Skeletal muscle satellite cell (primary cell): ENCODE measurements around the gene BOLA1.
"Not testable (repeated sequence)": the region's sequence is repeated elsewhere in the genome, so short reads cannot be mapped to it uniquely, and the experiment has no call there.

Experiments used
- H3K27me3 ChIP-seq: 2 replicates; pipeline ENCODE4 v1.7.0; 2013; ENCODE audit warnings: low read length; ENCODE audit not compliant: control insufficient read depth, insufficient read depth
- H3K36me3 ChIP-seq: 2 replicates; pipeline ENCODE4 v1.7.0; 2013; ENCODE audit warnings: mild to moderate bottlenecking, control low read depth, low read length; ENCODE audit not compliant: insufficient read depth
- H3K4me1 ChIP-seq: 2 replicates; pipeline ENCODE4 v1.7.0; 2013; ENCODE audit warnings: low read length; ENCODE audit not compliant: control insufficient read depth, insufficient read depth
- H3K4me2 ChIP-seq: 2 replicates; pipeline ENCODE4 v1.7.0; 2013; ENCODE audit warnings: mild to moderate bottlenecking, low read length
- H3K4me3 ChIP-seq: 2 replicates; pipeline ENCODE4 v1.7.0; 2013; ENCODE audit warnings: low read length
- H3K9ac ChIP-seq: 2 replicates; pipeline ENCODE4 v1.7.0; 2013; ENCODE audit warnings: mild to moderate bottlenecking, low read depth, low read length, moderate library complexity
- H3K9me3 ChIP-seq: replicated peaks from 2 replicates; pipeline ENCODE4 v1.7.0; 2013; ENCODE audit warnings: mild to moderate bottlenecking, control low read depth, low read length

Gene BOLA1

GRCh38 chr1:149936170-149936991, 37.0 kb downstream of the BOLA1 start, which contains the start of gene MTMR11:
Gene MTMR11 (minus strand): TSS chr1:149936879. CDS start chr1:149936647, 232 bp downstream.
- peaks cover 4% of the 10 kb centered on the region for H3K36me3 ChIP-seq
- no peaks in the 10 kb centered on the region for H3K9me3 ChIP-seq
- peak within 1 kb of the TSS; percentile 84 for H3K4me3 ChIP-seq
- peaks cover 44% of the 10 kb centered on the region for H3K4me1 ChIP-seq
- no peaks in the 10 kb centered on the region for H3K27me3 ChIP-seq
- peak within 1 kb of the TSS; percentile 97 for H3K4me2 ChIP-seq
- peak within 1 kb of the TSS; percentile 78 for H3K9ac ChIP-seq

DNA sequence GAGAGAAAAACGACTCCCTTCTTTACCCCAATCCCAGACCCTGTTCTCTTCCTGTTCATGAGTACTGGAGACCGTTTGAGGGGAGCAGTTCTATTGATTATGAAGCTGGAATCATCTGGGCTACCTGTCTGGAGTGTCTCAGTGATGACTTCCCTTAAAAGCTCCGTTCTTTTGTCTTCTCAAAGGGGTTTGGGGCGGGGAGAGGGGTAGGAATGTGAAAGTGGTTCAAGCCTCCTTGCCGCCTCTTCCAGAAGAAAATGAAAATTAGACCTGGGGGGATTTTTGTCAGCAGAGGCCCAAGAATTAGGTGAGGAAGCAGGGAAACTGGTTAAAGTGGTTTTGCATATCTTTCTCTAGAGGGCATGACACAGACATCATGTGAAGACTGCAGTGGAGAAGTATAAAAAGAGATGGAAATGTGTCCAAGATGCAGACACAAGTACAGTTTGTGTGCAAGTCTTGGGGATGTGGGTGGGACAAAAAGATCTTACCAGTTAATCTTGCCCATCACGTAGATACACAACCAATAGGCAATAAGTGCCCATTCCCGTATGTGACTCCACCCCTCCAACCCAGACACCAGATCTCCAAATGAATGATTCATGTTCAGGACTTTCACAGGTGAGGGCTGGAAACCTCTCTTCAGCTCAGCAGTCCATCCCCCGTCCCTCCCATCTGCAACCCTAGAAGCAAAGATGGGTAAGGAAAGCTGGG, 37.8 kb downstream of the BOLA1 start:
- Histone ChIP-seq H3K27me3 (no peaks in the 10 kb centered on the region), H3K4me3 (peak overlapping the region; percentile 84), H3K9me3 (no peaks in the 10 kb centered on the region), H3K36me3 (no peaks in the 10 kb centered on the region), H3K4me1 (peaks cover 39% of the 10 kb centered on the region), H3K9ac (peak overlapping the region; percentile 78), H3K4me2 (peak overlapping the region; percentile 97)

- Histone ChIP-seq H3K9me3 (no peaks in the 10 kb centered on the region), H3K9ac (no peak overlapping the region), H3K36me3 (no peaks in the 10 kb centered on the region), H3K4me3 (no peak overlapping the region), H3K27me3 (no peaks in the 10 kb centered on the region), H3K4me2 (no peak overlapping the region), H3K4me1 (peaks cover 39% of the 10 kb centered on the region)
Observed at GRCh38 chr1:149937759-149938158, 38.4 kb downstream of the BOLA1 start.

DNA sequence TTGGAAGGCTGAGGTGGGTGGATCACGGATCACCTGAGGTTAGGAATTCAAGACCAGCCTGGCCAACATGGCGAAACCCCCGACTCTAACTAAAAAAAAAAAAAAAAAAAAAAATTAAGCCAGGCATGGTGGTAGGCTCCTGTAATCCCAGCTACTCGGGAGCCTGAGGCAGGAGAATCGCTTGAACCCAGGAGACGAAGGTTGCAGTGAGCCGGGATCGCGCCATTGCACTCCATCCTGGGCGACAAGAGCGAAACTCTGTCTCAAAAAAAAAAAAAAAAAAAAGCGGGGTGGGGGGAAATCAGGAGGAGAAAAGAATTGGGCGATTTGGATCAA, 39.3 kb downstream of the BOLA1 start:
- Histone ChIP-seq H3K4me1 (peaks cover 39% of the 10 kb centered on the region), H3K4me3 (peak overlapping the region; percentile 36), H3K4me2 (peak overlapping the region; percentile 76)
- not testable (repeated sequence) for H3K36me3 ChIP-seq, H3K27me3 ChIP-seq, H3K9ac ChIP-seq, H3K9me3 ChIP-seq

GRCh38 chr1:149940427-149940826, 41.1 kb downstream of the BOLA1 start:
- Histone ChIP-seq H3K4me2 (no peak overlapping the region), H3K9me3 (no peaks in the 10 kb centered on the region), H3K36me3 (peaks cover 18% of the 10 kb centered on the region), H3K9ac (no peak overlapping the region), H3K4me1 (peaks cover 39% of the 10 kb centered on the region), H3K4me3 (no peak overlapping the region), H3K27me3 (no peaks in the 10 kb centered on the region)

GRCh38 chr1:149942207-149942606, 42.8 kb downstream of the BOLA1 start:
- Histone ChIP-seq H3K4me3 (no peak overlapping the region), H3K36me3 (peaks cover 23% of the 10 kb centered on the region), H3K4me2 (no peak overlapping the region), H3K4me1 (peaks cover 23% of the 10 kb centered on the region), H3K9me3 (no peaks in the 10 kb centered on the region), H3K9ac (no peak overlapping the region), H3K27me3 (no peaks in the 10 kb centered on the region)

DNA sequence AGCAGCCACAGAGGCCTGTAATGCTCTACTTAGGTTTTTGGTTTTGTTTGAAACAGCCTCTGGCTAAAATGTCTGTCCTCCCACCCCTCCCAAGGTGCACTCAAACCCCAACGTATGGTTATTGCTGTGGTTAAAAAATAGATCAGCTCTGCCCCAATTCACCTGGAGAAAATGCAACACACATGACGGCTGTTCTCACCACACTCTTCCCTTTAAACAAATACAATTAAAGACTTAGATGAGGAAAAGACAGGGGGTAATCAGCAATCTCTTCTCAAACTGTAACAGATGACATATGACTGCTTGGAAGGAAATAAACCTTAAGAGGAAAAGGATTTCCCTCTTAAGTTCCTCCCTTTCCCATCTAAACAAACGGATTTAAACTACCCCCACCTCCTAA, 43.5 kb downstream of the BOLA1 start:
- no peak overlapping the region for H3K9ac ChIP-seq
- no peaks in the 10 kb centered on the region for H3K9me3 ChIP-seq
- no peak overlapping the region for H3K4me2 ChIP-seq
- peaks cover 27% of the 10 kb centered on the region for H3K36me3 ChIP-seq
- H3K4me1 ChIP-seq, result peaks cover 17% of the 10 kb centered on the region
- H3K27me3 ChIP-seq, result no peaks in the 10 kb centered on the region
- H3K4me3 ChIP-seq, result no peak overlapping the region

GRCh38 chr1:149945206-149945605, 45.8 kb downstream of the BOLA1 start:
- H3K36me3 ChIP-seq, result peaks cover 46% of the 10 kb centered on the region
- no peak overlapping the region for H3K4me2 ChIP-seq
- H3K9ac ChIP-seq, result no peak overlapping the region
- no peaks in the 10 kb centered on the region for H3K27me3 ChIP-seq
- H3K4me1 ChIP-seq, result no peaks in the 10 kb centered on the region
- no peaks in the 10 kb centered on the region for H3K9me3 ChIP-seq
- no peak overlapping the region for H3K4me3 ChIP-seq

- H3K4me2 ChIP-seq, result no peak overlapping the region
- no peak overlapping the region for H3K4me3 ChIP-seq
- H3K9me3 ChIP-seq, result no peaks in the 10 kb centered on the region
- peaks cover 37% of the 10 kb centered on the region for H3K36me3 ChIP-seq
- no peaks in the 10 kb centered on the region for H3K27me3 ChIP-seq
- H3K4me1 ChIP-seq, result no peaks in the 10 kb centered on the region
- H3K9ac ChIP-seq, result no peak overlapping the region
Observed at GRCh38 chr1:149949911-149950310, 50.5 kb downstream of the BOLA1 start.
